PFSK-1 (cell line): ENCODE results near the gene XXYLT1.

ENCODE experiments used
- FOXP2 ChIP-seq: optimal IDR thresholded peaks from 2 replicates; pipeline ENCODE3; 2011; ENCODE audit warnings: borderline replicate concordance, control low read depth, inconsistent platforms; ENCODE audit not compliant: insufficient read depth; ENCODE audit errors: extremely low read length, extremely low read depth
- POLR2AphosphoS5 ChIP-seq: IDR thresholded peaks from 2 replicates; pipeline ENCODE4 v1.6.1; 2012; ENCODE audit warnings: low read depth, mild to moderate bottlenecking, control low read depth, low read length, moderate library complexity
- SIN3A ChIP-seq: IDR thresholded peaks from 2 replicates; pipeline ENCODE4 v1.6.1; 2012; ENCODE audit warnings: mild to moderate bottlenecking, low read length, moderate library complexity, borderline replicate concordance; ENCODE audit not compliant: insufficient read depth
- TAF1 ChIP-seq: IDR thresholded peaks from 2 replicates; pipeline ENCODE4 v1.6.1; 2012; ENCODE audit warnings: low read length, control low read depth, borderline replicate concordance; ENCODE audit not compliant: insufficient read depth
- TF ChIP-seq, protein P1 (sequence below), 2 experiments: IDR thresholded peaks; 2 replicates each; pipeline versions ENCODE4 v1.6.1 to v1.8.0; 2011 to 2012; ENCODE audit warnings: low read depth in 2 of 2, low read length in 2 of 2, control low read depth in 1 of 2, inconsistent platforms in 1 of 2, mild to moderate bottlenecking in 1 of 2, moderate library complexity in 1 of 2; ENCODE audit not compliant: insufficient read depth in 1 of 2

The XXYLT1 gene

DNA sequence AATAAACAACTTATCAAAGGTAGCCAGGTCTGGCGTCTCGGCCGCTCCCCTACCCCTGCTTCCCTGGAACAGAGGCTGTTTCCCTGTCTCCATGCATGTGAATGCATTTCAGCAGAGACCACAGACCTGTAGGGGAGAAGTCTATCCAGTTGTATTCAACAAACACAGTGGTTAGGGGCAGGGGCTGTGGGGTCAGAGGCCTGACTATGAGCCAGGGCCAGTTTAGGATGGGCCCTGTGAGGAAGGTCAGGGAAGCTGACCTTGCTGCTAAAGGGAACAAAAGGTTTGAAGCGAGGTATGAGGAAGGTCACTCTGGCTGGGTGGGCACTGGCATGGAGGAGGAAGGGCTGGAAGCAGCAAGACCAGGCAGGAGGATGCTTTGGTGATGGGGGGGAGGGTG lies 184.6 kb downstream of the XXYLT1 start:
- TF ChIP-seq POLR2AphosphoS5 (no peak), FOXP2 (no peak), TAF1 (no peak), SIN3A (no peak)
- TF ChIP-seq, protein P1, sequence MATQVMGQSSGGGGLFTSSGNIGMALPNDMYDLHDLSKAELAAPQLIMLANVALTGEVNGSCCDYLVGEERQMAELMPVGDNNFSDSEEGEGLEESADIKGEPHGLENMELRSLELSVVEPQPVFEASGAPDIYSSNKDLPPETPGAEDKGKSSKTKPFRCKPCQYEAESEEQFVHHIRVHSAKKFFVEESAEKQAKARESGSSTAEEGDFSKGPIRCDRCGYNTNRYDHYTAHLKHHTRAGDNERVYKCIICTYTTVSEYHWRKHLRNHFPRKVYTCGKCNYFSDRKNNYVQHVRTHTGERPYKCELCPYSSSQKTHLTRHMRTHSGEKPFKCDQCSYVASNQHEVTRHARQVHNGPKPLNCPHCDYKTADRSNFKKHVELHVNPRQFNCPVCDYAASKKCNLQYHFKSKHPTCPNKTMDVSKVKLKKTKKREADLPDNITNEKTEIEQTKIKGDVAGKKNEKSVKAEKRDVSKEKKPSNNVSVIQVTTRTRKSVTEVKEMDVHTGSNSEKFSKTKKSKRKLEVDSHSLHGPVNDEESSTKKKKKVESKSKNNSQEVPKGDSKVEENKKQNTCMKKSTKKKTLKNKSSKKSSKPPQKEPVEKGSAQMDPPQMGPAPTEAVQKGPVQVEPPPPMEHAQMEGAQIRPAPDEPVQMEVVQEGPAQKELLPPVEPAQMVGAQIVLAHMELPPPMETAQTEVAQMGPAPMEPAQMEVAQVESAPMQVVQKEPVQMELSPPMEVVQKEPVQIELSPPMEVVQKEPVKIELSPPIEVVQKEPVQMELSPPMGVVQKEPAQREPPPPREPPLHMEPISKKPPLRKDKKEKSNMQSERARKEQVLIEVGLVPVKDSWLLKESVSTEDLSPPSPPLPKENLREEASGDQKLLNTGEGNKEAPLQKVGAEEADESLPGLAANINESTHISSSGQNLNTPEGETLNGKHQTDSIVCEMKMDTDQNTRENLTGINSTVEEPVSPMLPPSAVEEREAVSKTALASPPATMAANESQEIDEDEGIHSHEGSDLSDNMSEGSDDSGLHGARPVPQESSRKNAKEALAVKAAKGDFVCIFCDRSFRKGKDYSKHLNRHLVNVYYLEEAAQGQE (IDR thresholded peaks at IDR 0.05; ENCODE audit: insufficient read depth in 1 of 2, low read depth in 2 of 2, low read length in 2 of 2) = no peak

DNA sequence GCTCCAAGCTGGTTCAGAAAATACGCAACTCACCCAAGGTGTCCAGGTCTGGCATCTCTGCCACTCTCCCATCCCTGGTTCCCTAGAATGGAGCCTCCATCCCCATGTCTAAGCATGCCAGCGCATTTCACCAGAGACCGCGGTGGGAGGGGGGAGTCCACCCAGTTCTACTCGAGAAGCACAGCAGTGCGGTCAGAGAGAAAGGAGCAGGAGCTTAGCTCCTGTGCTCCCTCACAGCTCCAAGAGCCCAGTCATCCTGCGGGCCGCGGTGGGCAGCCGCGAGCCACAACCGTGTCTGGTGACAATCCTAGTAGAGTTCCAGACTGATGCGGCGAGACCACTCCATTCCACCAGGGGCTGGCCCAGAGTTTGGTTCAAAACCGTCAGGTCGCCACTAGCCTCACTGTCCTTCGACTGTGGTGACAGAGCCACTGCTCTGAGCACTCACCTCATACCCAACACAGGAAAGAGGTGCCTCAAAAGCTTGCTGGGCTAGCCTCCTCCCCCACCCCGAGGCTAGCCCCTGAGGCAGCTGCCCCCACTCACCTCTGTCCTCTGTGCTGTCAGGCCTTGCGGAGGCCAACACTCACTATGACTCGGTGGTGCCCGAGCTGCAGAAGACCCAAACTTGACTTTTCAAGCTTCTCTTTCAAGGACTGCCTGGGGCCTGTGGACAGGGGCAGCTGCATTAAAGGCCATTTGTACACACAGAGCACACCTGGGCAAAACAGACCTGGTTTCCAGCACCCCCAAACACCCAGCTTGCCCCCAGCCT lies 185.4 kb downstream of the XXYLT1 start:
- TF ChIP-seq, protein P1 (IDR thresholded peaks at IDR 0.05; ENCODE audit: insufficient read depth in 1 of 2, low read depth in 2 of 2, low read length in 2 of 2) = no peak
- no peak for TF ChIP-seq SIN3A
- TF ChIP-seq TAF1 = no peak
- TF ChIP-seq FOXP2 = no peak
- TF ChIP-seq POLR2AphosphoS5 = no peak

DNA sequence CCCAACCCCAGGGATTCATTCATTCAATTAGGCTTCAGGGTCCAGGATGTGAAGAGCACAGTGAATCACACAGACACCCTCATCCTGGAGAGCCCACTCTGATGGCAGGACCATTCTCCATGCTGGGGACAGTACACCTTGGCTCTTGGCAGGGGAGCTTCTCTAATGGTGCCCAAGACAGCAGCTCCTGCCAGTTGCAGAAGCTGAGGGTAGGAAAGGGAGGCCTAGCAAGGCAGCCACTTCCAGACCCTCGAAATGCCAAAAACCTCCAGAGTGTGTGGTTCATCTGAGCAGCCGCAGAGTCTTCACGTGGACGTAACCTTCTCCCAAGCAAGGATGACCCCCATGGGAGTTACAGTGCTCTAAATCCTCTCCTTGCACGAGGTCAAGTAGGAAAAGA lies 186.2 kb downstream of the XXYLT1 start:
- TF ChIP-seq FOXP2 (no peak), POLR2AphosphoS5 (no peak), SIN3A (no peak)
- TF ChIP-seq, protein P1 (IDR thresholded peaks at IDR 0.05; ENCODE audit: insufficient read depth in 1 of 2, low read depth in 2 of 2, low read length in 2 of 2) = no peak

DNA sequence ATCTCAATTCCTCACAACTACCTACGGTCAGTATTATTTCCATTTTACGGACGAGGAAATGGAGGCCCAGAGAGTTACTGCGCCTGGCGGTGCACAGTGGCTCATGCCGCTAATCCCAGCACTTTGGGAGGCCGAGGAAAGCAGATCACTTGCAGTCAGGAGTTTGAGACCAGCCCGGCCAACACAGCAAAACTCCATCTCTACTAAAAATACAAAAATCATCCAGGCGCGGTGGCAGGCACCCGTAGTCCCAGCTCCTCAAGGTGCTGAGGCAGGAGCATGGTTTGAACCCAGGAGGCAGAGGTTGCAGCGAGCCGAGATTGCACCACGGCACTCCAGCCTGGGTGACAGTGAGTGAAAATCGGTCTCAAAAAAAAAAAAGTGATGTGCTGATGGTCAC lies 187.3 kb downstream of the XXYLT1 start:
- TF ChIP-seq POLR2AphosphoS5 (no peak), SIN3A (no peak), FOXP2 (no peak), TAF1 (no peak)
- TF ChIP-seq, protein P1 (IDR thresholded peaks at IDR 0.05; ENCODE audit: insufficient read depth in 1 of 2, low read depth in 2 of 2, low read length in 2 of 2) = no peak
